ENCODE measurements around the gene PRC1.

GRCh38 chr15:90941038-90941437, 53.3 kb downstream of the PRC1 start:
- TF ChIP-seq, protein P1, sequence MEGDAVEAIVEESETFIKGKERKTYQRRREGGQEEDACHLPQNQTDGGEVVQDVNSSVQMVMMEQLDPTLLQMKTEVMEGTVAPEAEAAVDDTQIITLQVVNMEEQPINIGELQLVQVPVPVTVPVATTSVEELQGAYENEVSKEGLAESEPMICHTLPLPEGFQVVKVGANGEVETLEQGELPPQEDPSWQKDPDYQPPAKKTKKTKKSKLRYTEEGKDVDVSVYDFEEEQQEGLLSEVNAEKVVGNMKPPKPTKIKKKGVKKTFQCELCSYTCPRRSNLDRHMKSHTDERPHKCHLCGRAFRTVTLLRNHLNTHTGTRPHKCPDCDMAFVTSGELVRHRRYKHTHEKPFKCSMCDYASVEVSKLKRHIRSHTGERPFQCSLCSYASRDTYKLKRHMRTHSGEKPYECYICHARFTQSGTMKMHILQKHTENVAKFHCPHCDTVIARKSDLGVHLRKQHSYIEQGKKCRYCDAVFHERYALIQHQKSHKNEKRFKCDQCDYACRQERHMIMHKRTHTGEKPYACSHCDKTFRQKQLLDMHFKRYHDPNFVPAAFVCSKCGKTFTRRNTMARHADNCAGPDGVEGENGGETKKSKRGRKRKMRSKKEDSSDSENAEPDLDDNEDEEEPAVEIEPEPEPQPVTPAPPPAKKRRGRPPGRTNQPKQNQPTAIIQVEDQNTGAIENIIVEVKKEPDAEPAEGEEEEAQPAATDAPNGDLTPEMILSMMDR (IDR thresholded peaks at IDR 0.05): no peak
- TF ChIP-seq POLR2A (IDR thresholded peaks at IDR 0.05): no peak
- TF ChIP-seq POLR2AphosphoS5 (IDR thresholded peaks at IDR 0.05): no peak

Measured in breast epithelium (tissue), 3 donors.